ENCODE measurements around the gene ARRB1. TPM values are rescaled to one million over a fixed set of nuclear protein-coding genes. Genes with fewer than 3 reads are reported as not detected.
A peak's percentile ranks its signal among the peaks of the same experiment; 100 is the strongest.

Gene ARRB1
- total RNA-seq (10 to 100 TPM in 1 of 2 experiments, 1 to 10 TPM in 1; 9.9 to 10.6 TPM), polyA plus RNA-seq (5.5 TPM)

DNA sequence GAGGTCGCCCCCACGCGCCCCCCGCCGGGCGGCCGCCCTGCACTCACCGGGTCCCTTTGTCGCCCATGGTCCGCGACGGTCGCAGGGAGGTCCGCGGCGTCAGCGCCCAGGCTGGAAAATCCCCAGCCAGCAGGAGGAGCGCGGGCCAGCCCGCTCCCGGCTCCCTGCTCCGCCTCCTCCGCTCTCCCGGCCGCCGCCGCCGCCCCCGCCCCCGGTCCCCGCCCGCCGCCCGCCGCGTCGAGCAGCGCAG is at the start of gene ARRB1:
Gene ARRB1, minus strand, starts transcription at position 121 of the 250 bp plus-strand sequence. Its CDS starts 54 bp downstream, at position 67.
- POLR2A ChIA-PET = interaction anchor here (1.0 to 3.7 kb wide), 2 partner anchors 11 to 33 kb away, joined by 3 to 28 read pairs; no protein-coding TSS in a partner anchor
- DNase-seq = peak in 1 of 5 donors; percentile 55
- Histone ChIP-seq H3K4me1 (ENCODE audit: insufficient read depth, low read length) (peaks cover 55% of the 10 kb centered on the region), H3K9me3 (ENCODE audit: low read length) (no peaks in the 10 kb centered on the region), H3K4me3 (ENCODE audit: low read length) (peak within 1 kb of the TSS; percentile 77), H3K27ac (ENCODE audit: low read depth, low read length) (peak within 1 kb of the TSS; percentile 82), H3K27me3 (ENCODE audit: insufficient read depth, low read length, poor library complexity, severe bottlenecking) (no peaks in the 10 kb centered on the region), H3K36me3 (ENCODE audit: insufficient read depth, low read length) (no peaks in the 10 kb centered on the region)
- Mint-ChIP-seq H3K4me1 (peaks cover 49 to 68% (median 63%) of the 10 kb centered on the region in 3 donors), H3K36me3 (peaks cover 0 to 6% (median 0%) of the 10 kb centered on the region in 3 donors), H3K9me3 (peaks cover 0 to 2% (median 0%) of the 10 kb centered on the region in 5 donors), H3K27ac (peak within 1 kb of the TSS; percentile 82 to 98 (median 96)), H3K4me3 (peak within 1 kb of the TSS; percentile 91 to 98 (median 93)), H3K27me3 (peaks cover 2 to 5% of the 10 kb centered on the region in 2 donors)
- CTCF ChIA-PET = interaction anchor here (1.3 to 2.9 kb wide), 6 partner anchors 8 to 75 kb away, joined by 4 to 17 read pairs (median 6); no protein-coding TSS in a partner anchor

- no peaks in the 10 kb centered on the region for H3K9me3 ChIP-seq (ENCODE audit: low read length)
- Mint-ChIP-seq H3K4me1 (peaks cover 50 to 53% (median 53%) of the 10 kb centered on the region in 3 donors), H3K27me3 (no peaks in the 10 kb centered on the region), H3K27ac (peak overlapping the region; percentile 87 to 99 (median 96)), H3K36me3 (peaks cover 8 to 57% (median 27%) of the 10 kb centered on the region in 3 donors), H3K4me3 (peak overlapping the region; percentile 91 to 98 (median 95)), H3K9me3 (no peaks in the 10 kb centered on the region)
- peak in 2 of 5 donors; percentile 24 to 44 for DNase-seq
- peaks cover 25% of the 10 kb centered on the region for H3K4me1 ChIP-seq (ENCODE audit: insufficient read depth, low read length)
- peak overlapping the region; percentile 88 for H3K27ac ChIP-seq (ENCODE audit: low read depth, low read length)
- ChIA-PET POLR2A (interaction anchor here (0.6 to 2.2 kb wide), 12 partner anchors 10 to 162 kb away, joined by 3 to 12 read pairs (median 4); partner anchors contain the start of genes GDPD5 and SERPINH1), CTCF (interaction anchor here (0.6 to 2.6 kb wide), 11 partner anchors 8 to 129 kb away, joined by 3 to 17 read pairs (median 4); no protein-coding TSS in a partner anchor)
- peak overlapping the region; percentile 73 for H3K4me3 ChIP-seq (ENCODE audit: low read length)
- peaks cover 43% of the 10 kb centered on the region for H3K36me3 ChIP-seq (ENCODE audit: insufficient read depth, low read length)
- no peaks in the 10 kb centered on the region for H3K27me3 ChIP-seq (ENCODE audit: insufficient read depth, low read length, poor library complexity, severe bottlenecking)
Measured at GRCh38 chr11:75400146-75400865, 48.8 kb upstream of the ARRB1 start.

- H3K36me3 ChIP-seq (ENCODE audit: insufficient read depth, low read length) = peaks cover 36% of the 10 kb centered on the region
- Mint-ChIP-seq H3K9me3 (no peaks in the 10 kb centered on the region), H3K27ac (peak within 1 kb of the TSS; percentile 87 to 99 (median 96)), H3K27me3 (no peaks in the 10 kb centered on the region), H3K36me3 (peaks cover 8 to 50% (median 25%) of the 10 kb centered on the region in 3 donors), H3K4me3 (peak within 1 kb of the TSS; percentile 91 to 98 (median 95)), H3K4me1 (peaks cover 48 to 53% (median 48%) of the 10 kb centered on the region in 3 donors)
- CTCF ChIA-PET = interaction anchor here (0.8 to 2.6 kb wide), 10 partner anchors 9 to 130 kb away, joined by 3 to 17 read pairs (median 4); no protein-coding TSS in a partner anchor
- POLR2A ChIA-PET = interaction anchor here (0.6 to 2.2 kb wide), 10 partner anchors 12 to 163 kb away, joined by 3 to 12 read pairs (median 4); partner anchors contain the start of genes GDPD5 and SERPINH1
- H3K4me3 ChIP-seq (ENCODE audit: low read length) = peak within 1 kb of the TSS; percentile 73
- H3K27ac ChIP-seq (ENCODE audit: low read depth, low read length) = peak within 1 kb of the TSS; percentile 88
- H3K4me1 ChIP-seq (ENCODE audit: insufficient read depth, low read length) = peaks cover 25% of the 10 kb centered on the region
- no peaks in the 10 kb centered on the region for H3K27me3 ChIP-seq (ENCODE audit: insufficient read depth, low read length, poor library complexity, severe bottlenecking)
- DNase-seq = peak; percentile 78 to 92 (median 85)
- no peaks in the 10 kb centered on the region for H3K9me3 ChIP-seq (ENCODE audit: low read length)
Measured at GRCh38 chr11:75399344-75400145, 48.1 kb upstream of the ARRB1 start, which contains the start of gene RPS3. Gene RPS3, plus strand, starts transcription at chr11:75399518. Its CDS starts 30 bp downstream, at chr11:75399548.

GRCh38 chr11:75398906-75399305 is 47.4 kb upstream of the ARRB1 start:
- no peaks in the 10 kb centered on the region for H3K27me3 ChIP-seq (ENCODE audit: insufficient read depth, low read length, poor library complexity, severe bottlenecking)
- CTCF ChIA-PET = interaction anchor here (1.0 to 2.6 kb wide), 7 partner anchors 9 to 119 kb away, joined by 3 to 13 read pairs (median 5); no protein-coding TSS in a partner anchor
- Mint-ChIP-seq H3K36me3 (peaks cover 6 to 43% (median 18%) of the 10 kb centered on the region in 3 donors), H3K27me3 (no peaks in the 10 kb centered on the region), H3K4me1 (peaks cover 41 to 46% (median 42%) of the 10 kb centered on the region in 3 donors), H3K27ac (peak overlapping the region in 7 of 8 donors; percentile 87 to 98 (median 94)), H3K4me3 (peak overlapping the region in 6 of 7 donors; percentile 18 to 98 (median 94)), H3K9me3 (no peaks in the 10 kb centered on the region)
- no peaks in the 10 kb centered on the region for H3K9me3 ChIP-seq (ENCODE audit: low read length)
- no peak for DNase-seq
- POLR2A ChIA-PET = interaction anchor here (1.4 kb wide), 1 partner anchor 31 kb away, joined by 3 read pairs; no protein-coding TSS in a partner anchor
- H3K27ac ChIP-seq (ENCODE audit: low read depth, low read length) = no peak overlapping the region
- peaks cover 25% of the 10 kb centered on the region for H3K4me1 ChIP-seq (ENCODE audit: insufficient read depth, low read length)
- H3K36me3 ChIP-seq (ENCODE audit: insufficient read depth, low read length) = peaks cover 29% of the 10 kb centered on the region
- H3K4me3 ChIP-seq (ENCODE audit: low read length) = no peak overlapping the region

DNA sequence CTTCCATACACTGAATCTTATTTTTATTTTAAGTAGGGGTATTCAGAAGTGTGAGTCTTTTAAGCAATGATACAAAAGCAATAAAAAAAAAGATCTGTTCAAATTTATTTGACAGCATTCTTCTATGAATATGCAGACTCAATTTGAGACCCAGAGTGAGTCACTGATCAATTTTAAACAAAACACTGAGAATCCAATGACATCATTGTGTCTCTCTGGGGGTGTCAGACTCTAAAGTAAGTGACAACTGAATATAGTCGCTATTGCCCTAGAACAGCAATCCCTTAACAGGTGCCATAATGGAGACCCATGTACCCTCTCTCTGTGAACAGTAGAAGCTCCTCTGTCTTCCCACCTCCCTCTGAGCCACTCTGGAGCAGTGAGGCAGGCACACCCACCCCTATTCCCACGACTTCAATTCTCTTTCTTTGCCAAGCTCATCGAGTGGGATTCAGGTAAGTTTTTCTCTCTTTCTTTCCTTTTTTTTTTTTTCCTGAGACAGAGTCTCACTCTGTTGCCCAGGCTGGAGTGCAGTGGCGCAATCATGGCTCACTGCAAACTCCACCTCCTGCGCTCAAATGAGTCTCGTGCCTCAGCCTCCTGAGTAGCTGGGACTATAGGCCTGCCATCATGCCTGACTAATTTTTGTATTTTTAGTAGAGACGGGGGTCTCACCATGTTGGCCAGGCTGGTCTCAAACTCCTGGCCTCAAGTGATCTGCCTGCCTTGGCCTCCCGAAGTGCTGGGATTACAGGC is 42.8 kb upstream of the ARRB1 start:
- no peak overlapping the region for H3K4me3 Mint-ChIP-seq
- H3K36me3 Mint-ChIP-seq = peaks cover 0 to under 1% (median 0%) of the 10 kb centered on the region in 3 donors
- Histone ChIP-seq H3K4me1 (ENCODE audit: insufficient read depth, low read length) (no peaks in the 10 kb centered on the region), H3K27me3 (ENCODE audit: insufficient read depth, low read length, poor library complexity, severe bottlenecking) (no peaks in the 10 kb centered on the region), H3K9me3 (ENCODE audit: low read length) (no peaks in the 10 kb centered on the region), H3K27ac (ENCODE audit: low read depth, low read length) (no peak overlapping the region), H3K36me3 (ENCODE audit: insufficient read depth, low read length) (no peaks in the 10 kb centered on the region), H3K4me3 (ENCODE audit: low read length) (no peak overlapping the region)
- ChIA-PET POLR2A (no interaction called here), CTCF (interaction anchor here (2.0 kb wide), 1 partner anchor 8 kb away, joined by 5 read pairs; no protein-coding TSS in a partner anchor)
- H3K4me1 Mint-ChIP-seq = peaks cover 2 to 3% (median 3%) of the 10 kb centered on the region in 3 donors
- no peaks in the 10 kb centered on the region for H3K9me3 Mint-ChIP-seq
- H3K27ac Mint-ChIP-seq = peak overlapping the region in 1 of 8 donors; percentile 59
- no peak for DNase-seq
- peaks cover 3 to 4% of the 10 kb centered on the region in 2 donors for H3K27me3 Mint-ChIP-seq

DNA sequence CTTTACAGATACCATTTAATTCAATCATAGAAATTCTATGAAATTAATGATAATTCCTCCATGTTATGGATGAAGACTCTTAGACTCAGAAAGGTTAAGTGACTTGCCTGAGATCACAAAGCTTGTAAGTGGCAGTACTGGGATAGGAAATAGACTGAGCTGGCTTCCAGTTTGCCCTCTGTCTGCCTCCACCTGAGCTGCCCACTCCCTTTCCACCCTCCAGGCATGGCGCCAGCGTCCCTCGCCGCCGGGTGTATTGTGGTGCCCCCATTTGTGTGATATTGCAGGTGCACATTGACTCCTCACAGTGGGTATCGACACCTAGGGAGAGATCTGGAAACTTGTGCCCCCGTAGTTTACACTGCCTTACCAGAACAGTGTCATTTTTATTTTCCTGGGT is 38.5 kb upstream of the ARRB1 start:
- Histone ChIP-seq H3K4me1 (ENCODE audit: insufficient read depth, low read length) (peaks cover 7% of the 10 kb centered on the region), H3K4me3 (ENCODE audit: low read length) (no peak overlapping the region), H3K36me3 (ENCODE audit: insufficient read depth, low read length) (no peaks in the 10 kb centered on the region), H3K27ac (ENCODE audit: low read depth, low read length) (no peak overlapping the region), H3K27me3 (ENCODE audit: insufficient read depth, low read length, poor library complexity, severe bottlenecking) (no peaks in the 10 kb centered on the region), H3K9me3 (ENCODE audit: low read length) (no peaks in the 10 kb centered on the region)
- DNase-seq = no peak
- ChIA-PET CTCF (interaction anchor here (0.6 to 12.1 kb wide), 9 partner anchors 8 to 929 kb away, joined by 3 to 325 read pairs (median 5); no protein-coding TSS in a partner anchor), POLR2A (interaction anchor here (0.6 to 0.7 kb wide), 3 partner anchors 11 to 141 kb away, joined by 3 to 6 read pairs (median 4); no protein-coding TSS in a partner anchor)
- Mint-ChIP-seq H3K9me3 (no peaks in the 10 kb centered on the region), H3K4me1 (no peaks in the 10 kb centered on the region), H3K27ac (no peak overlapping the region), H3K27me3 (peaks cover 3 to 4% of the 10 kb centered on the region in 2 donors), H3K4me3 (no peak overlapping the region), H3K36me3 (no peaks in the 10 kb centered on the region)

DNA sequence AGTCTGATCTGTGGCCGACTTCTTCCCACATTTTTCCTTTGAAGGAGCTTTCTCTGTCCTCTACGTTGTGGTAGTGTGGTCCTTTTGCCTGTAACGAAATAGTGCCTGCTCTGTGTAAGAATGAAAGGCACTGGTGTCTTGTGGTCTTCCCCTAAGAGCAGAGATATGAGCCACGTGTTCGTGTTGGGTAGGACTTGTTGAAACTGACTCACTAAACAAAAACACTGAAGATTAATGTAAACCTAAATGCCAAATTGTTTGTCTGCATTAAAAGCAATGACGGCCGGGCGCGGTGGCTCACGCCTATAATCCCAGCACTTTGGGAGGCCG is 37.8 kb upstream of the ARRB1 start:
- H3K27ac Mint-ChIP-seq = no peak overlapping the region
- no peaks in the 10 kb centered on the region for H3K9me3 Mint-ChIP-seq
- H3K36me3 Mint-ChIP-seq = no peaks in the 10 kb centered on the region
- DNase-seq = no peak
- Histone ChIP-seq H3K27ac (ENCODE audit: low read depth, low read length) (no peak overlapping the region), H3K36me3 (ENCODE audit: insufficient read depth, low read length) (no peaks in the 10 kb centered on the region), H3K27me3 (ENCODE audit: insufficient read depth, low read length, poor library complexity, severe bottlenecking) (no peaks in the 10 kb centered on the region), H3K9me3 (ENCODE audit: low read length) (no peaks in the 10 kb centered on the region), H3K4me1 (ENCODE audit: insufficient read depth, low read length) (peaks cover 13% of the 10 kb centered on the region), H3K4me3 (ENCODE audit: low read length) (no peak overlapping the region)
- H3K4me1 Mint-ChIP-seq = peaks cover 4 to 5% (median 5%) of the 10 kb centered on the region in 3 donors
- POLR2A ChIA-PET = interaction anchor here (0.5 kb wide), 1 partner anchor 138 kb away, joined by 7 read pairs; no protein-coding TSS in a partner anchor
- peaks cover 3 to 4% of the 10 kb centered on the region in 2 donors for H3K27me3 Mint-ChIP-seq
- no peak overlapping the region for H3K4me3 Mint-ChIP-seq
- CTCF ChIA-PET = interaction anchor here (1.0 to 12.1 kb wide), 16 partner anchors 9 to 366 kb away, joined by 3 to 325 read pairs (median 4); no protein-coding TSS in a partner anchor
